22Rv1 (cell line): ENCODE results near the gene SRRM1.

Experiments
- CTCF ChIP-seq: fragments of 450-650 bp; IDR thresholded peaks from 2 replicates; pipeline ENCODE4 v1.5.1; 2017; ENCODE audit warnings: mild to moderate bottlenecking
- ZFX ChIP-seq: fragments of 450-650 bp; IDR thresholded peaks from 2 replicates; pipeline ENCODE4 v1.6.1; 2017; ENCODE audit warnings: antibody characterized with exemption, borderline replicate concordance

- TF ChIP-seq ZFX (no peak), CTCF (no peak)
Observed at GRCh38 chr1:24609949-24610517, 33.1 kb upstream of the SRRM1 start.
